Uterus (tissue), 4 donors: Measurements from ENCODE around the gene FUCA2. TPM values are rescaled to one million over a fixed set of nuclear protein-coding genes. Genes with fewer than 3 reads are reported as not detected.

Source experiments
- DNase-seq, 2 donors: peaks; one replicate each; pipeline ENCODE4 v3.0.0-alpha.2; 2019 to 2020
- H3K27ac ChIP-seq, 2 donors: fragments of 200-600 bp; sonication (generic); 1 replicate in 1 of 2; 2 replicates in 1 of 2; pipeline ENCODE4 v1.5.1; 2016 to 2018
- H3K27me3 ChIP-seq, 2 donors: fragments of 200-600 bp; sonication (generic); one replicate each; pipeline ENCODE4 v1.5.1; 2018 to 2019; ENCODE audit warnings: control low read depth in 1 of 2
- H3K36me3 ChIP-seq, 2 donors: fragments of 200-600 bp; sonication (generic); one replicate each; pipeline ENCODE4 v1.5.1; 2019; ENCODE audit warnings: control low read depth in 1 of 2
- H3K4me1 ChIP-seq, 2 donors: fragments of 200-600 bp; sonication (generic); one replicate each; pipeline ENCODE4 v1.5.1; 2018 to 2019; ENCODE audit warnings: control low read depth in 1 of 2
- H3K4me3 ChIP-seq, 2 donors: fragments of 200-600 bp; sonication (generic); 1 replicate in 1 of 2; 2 replicates in 1 of 2; pipeline ENCODE4 v1.5.1; 2018 to 2019; ENCODE audit warnings: mild to moderate bottlenecking in 1 of 2
- H3K9me3 ChIP-seq, 2 donors: fragments of 200-600 bp; sonication (generic); one replicate each; pipeline ENCODE4 v1.5.1; 2019; ENCODE audit warnings: control low read depth in 1 of 2
- POLR2A ChIP-seq, 2 donors: fragments of 450-650 bp; IDR thresholded peaks; one replicate each; pipeline ENCODE4 v1.6.1; 2016; ENCODE audit warnings: antibody characterized with exemption in 2 of 2, mild to moderate bottlenecking in 1 of 2, moderate library complexity in 1 of 2
- intact Hi-C: fragments of 100-400 bp; cut with DNase I; formaldehyde crosslinking; loops from one replicate; pipeline ENCODE4 v1.15.1; 2023; ENCODE audit warnings: low total_unique reads
- total RNA-seq, 4 donors: library from RNA; depleted of rRNA in 3 of 4; stranded (reverse); fragments of >200 nt in 3 of 4; gene quantifications; one replicate each; pipeline versions ENCODE4 v1.1.0 to v1.2.4, GENCODE V29; 2014 to 2023
- TF ChIP-seq, protein P1 (sequence below), 4 experiments: fragments of 200-600 bp in 2 of 4; fragments of 450-650 bp in 2 of 4; sonication (generic) in 2 of 4; IDR thresholded peaks; one replicate each; pipeline ENCODE4 v1.5.1; 2016 to 2019; ENCODE audit warnings: antibody characterized with exemption in 4 of 4, mild to moderate bottlenecking in 2 of 4, moderate library complexity in 1 of 4
- donor health status: DM: yes; HTN: yes; CAD: no.

The FUCA2 gene
- total RNA-seq, 4 donors from 2014 or later: 15.9 to 35.7 (median 21.1) TPM

DNA sequence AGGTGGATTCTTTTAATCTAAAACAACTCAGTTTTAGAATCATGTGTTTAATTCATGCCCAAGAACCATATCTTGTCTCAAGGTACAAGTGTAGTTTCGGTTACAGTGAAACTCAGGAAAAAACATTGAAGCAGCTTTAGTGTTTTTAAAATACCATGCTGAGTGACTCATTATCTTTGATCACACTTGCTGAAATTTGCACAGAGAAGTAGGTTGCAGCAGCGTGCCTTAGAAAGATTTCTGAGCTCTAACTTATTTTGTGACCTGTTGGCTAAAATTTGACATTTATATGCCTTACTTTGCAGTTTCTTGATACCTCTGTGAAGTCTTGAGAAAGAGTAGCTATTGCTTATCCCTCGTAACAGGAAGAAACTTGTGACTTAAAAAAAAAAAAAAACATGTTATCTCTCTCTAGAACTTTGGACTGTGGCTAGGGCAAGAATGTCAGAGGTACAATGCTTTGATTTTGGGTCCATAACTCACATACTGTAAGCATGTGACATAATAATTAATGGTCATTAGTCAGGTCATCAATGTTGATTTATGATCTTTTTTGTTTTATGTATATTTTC lies 34.5 kb upstream of the FUCA2 start:
- no peak for TF ChIP-seq POLR2A (IDR thresholded peaks at IDR 0.05)
- TF ChIP-seq, protein P1, sequence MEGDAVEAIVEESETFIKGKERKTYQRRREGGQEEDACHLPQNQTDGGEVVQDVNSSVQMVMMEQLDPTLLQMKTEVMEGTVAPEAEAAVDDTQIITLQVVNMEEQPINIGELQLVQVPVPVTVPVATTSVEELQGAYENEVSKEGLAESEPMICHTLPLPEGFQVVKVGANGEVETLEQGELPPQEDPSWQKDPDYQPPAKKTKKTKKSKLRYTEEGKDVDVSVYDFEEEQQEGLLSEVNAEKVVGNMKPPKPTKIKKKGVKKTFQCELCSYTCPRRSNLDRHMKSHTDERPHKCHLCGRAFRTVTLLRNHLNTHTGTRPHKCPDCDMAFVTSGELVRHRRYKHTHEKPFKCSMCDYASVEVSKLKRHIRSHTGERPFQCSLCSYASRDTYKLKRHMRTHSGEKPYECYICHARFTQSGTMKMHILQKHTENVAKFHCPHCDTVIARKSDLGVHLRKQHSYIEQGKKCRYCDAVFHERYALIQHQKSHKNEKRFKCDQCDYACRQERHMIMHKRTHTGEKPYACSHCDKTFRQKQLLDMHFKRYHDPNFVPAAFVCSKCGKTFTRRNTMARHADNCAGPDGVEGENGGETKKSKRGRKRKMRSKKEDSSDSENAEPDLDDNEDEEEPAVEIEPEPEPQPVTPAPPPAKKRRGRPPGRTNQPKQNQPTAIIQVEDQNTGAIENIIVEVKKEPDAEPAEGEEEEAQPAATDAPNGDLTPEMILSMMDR (IDR thresholded peaks at IDR 0.05): no peak
- H3K9me3 ChIP-seq: no peaks in the 10 kb centered on the region
- intact Hi-C loops: no loop called here

DNA sequence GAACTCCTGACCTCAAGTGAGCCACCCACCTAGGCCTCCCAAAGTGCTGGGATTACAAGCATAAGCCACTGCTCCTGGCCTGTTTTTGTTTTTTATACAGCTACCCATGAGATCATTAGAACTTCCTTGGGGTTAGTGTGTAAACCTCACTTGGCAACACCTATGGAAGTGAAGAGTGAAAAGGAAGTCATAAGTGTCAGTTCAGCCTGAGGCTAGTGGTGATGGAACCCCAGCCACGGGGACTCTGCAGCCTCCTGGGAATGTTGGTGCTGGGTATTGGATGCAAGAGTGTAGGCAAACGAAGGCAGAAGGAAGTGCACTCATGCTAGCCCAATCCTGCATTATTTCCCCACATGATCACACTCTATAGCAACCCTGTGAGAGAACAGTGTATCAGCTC lies 33.6 kb upstream of the FUCA2 start:
- Histone ChIP-seq H3K9me3 (no peaks in the 10 kb centered on the region), H3K27me3 (no peaks in the 10 kb centered on the region), H3K4me3 (no peak overlapping the region), H3K36me3 (no peaks in the 10 kb centered on the region), H3K27ac (no peak overlapping the region), H3K4me1 (no peaks in the 10 kb centered on the region)
- DNase-seq: no peak
- TF ChIP-seq, protein P1 (IDR thresholded peaks at IDR 0.05): no peak
- no peak for TF ChIP-seq POLR2A (IDR thresholded peaks at IDR 0.05)
- intact Hi-C loops: no loop called here

More for the DNA sequence above, 34.5 kb upstream of the FUCA2 start:
- no peak overlapping the region for H3K4me3 ChIP-seq
- no peaks in the 10 kb centered on the region for H3K4me1 ChIP-seq
- no peaks in the 10 kb centered on the region for H3K36me3 ChIP-seq
- no peaks in the 10 kb centered on the region for H3K27me3 ChIP-seq
- no peak overlapping the region for H3K27ac ChIP-seq
- no peak for DNase-seq

DNA sequence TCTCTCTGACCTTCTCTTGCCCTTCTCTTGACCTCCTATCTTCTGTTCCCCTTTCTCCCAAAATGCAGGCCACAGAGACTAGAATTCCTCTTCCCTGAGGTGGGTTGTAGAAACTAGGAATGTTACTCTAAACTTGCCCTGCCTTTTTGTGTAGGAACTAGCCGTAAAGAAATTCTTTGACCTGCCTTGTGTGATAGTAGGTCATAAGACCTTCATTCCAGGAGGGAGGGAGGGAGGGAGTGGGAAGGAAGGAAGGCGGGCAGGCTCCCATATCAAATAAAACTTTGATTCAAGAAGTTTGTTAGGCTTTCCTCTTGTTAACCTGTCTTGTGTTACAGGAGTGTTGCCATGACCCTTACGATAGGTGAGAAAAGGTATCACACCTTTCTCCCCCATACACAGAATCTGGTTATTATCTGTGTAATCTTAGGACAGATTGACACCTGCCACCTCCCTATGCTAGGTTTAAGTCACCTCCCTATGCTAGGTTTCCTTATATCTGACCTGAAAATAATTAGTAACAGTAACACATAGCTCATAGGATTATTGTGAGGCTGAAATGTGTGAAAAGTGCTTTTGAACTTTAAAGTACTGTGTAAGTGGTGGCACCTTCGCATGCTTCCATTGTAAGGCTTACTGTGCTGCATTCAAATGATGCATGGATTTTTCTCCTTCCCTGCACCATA lies 32.6 kb upstream of the FUCA2 start:
- no peaks in the 10 kb centered on the region for H3K9me3 ChIP-seq
- no peak overlapping the region for H3K27ac ChIP-seq
- TF ChIP-seq, protein P1 (IDR thresholded peaks at IDR 0.05): no peak
- TF ChIP-seq POLR2A (IDR thresholded peaks at IDR 0.05): no peak
- no peaks in the 10 kb centered on the region for H3K27me3 ChIP-seq
- no peak for DNase-seq
- no peaks in the 10 kb centered on the region for H3K4me1 ChIP-seq
- H3K36me3 ChIP-seq: no peaks in the 10 kb centered on the region
- no peak overlapping the region for H3K4me3 ChIP-seq
- intact Hi-C loops: no loop called here

DNA sequence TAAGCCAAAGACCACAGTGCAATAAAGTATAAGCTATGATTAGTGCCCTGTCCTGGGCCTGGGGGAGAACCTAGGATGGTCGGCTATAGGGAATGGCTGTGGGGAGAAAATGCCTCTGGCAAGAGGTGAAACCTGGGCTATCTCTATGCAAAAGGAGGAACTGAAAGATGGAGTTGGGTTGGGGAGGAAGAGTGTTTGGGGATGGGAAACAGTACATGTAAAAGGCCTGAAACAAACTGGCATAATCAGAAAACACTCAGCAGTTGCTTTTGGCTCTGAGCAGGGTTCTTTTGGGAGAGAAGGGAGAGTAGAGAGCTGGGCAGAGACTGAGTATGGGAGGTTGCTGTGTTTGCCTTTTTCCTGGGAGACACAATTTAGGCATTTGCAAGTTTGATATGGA lies 31.9 kb upstream of the FUCA2 start:
- Histone ChIP-seq H3K27me3 (no peaks in the 10 kb centered on the region), H3K27ac (no peak overlapping the region), H3K9me3 (no peaks in the 10 kb centered on the region), H3K4me1 (no peaks in the 10 kb centered on the region), H3K4me3 (no peak overlapping the region), H3K36me3 (no peaks in the 10 kb centered on the region)
- intact Hi-C loops: no loop called here
- DNase-seq: no peak
- TF ChIP-seq POLR2A (IDR thresholded peaks at IDR 0.05): no peak
- TF ChIP-seq, protein P1 (IDR thresholded peaks at IDR 0.05): no peak

DNA sequence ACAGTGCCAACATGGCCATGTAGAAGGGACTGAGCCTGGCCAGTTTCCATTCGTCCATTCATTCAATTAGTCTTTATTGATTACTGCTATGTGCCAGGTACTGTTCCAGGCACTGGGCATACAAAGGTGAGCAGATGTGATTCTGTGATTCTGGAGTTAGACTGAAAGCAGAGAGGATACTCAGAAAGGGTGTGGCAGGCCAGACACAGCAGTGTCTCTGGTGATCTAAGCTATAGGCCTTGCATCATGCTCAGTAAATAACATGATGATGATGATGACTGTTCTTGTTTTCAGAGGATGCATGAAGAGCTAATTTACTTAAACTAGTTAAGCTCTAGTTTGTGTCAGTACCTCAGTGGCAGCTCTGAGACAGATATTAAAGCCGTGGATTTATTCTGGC lies 31.4 kb upstream of the FUCA2 start:
- no peaks in the 10 kb centered on the region for H3K27me3 ChIP-seq
- H3K36me3 ChIP-seq: no peaks in the 10 kb centered on the region
- intact Hi-C loops: no loop called here

More for the DNA sequence above, 31.4 kb upstream of the FUCA2 start:
- no peaks in the 10 kb centered on the region for H3K9me3 ChIP-seq
- DNase-seq: no peak
- TF ChIP-seq POLR2A (IDR thresholded peaks at IDR 0.05): no peak
- TF ChIP-seq, protein P1 (IDR thresholded peaks at IDR 0.05): no peak
- H3K27ac ChIP-seq: no peak overlapping the region
- no peaks in the 10 kb centered on the region for H3K4me1 ChIP-seq
- no peak overlapping the region for H3K4me3 ChIP-seq
